Body of pancreas (tissue), 4 donors: Measurements from ENCODE around the gene ZGPAT. TPM values are rescaled to one million over a fixed set of nuclear protein-coding genes. Genes with fewer than 3 reads are reported as not detected.

ENCODE experiments used
- ATAC-seq: fragments of 150-250 bp; one replicate; pipeline ENCODE4 v1.9.1; 2016
- DNase-seq, 4 donors: peaks; one replicate each; pipeline ENCODE4 v3.0.0-alpha.2; 2019
- H3K27ac ChIP-seq, 4 donors: fragments of 200-600 bp; sonication (generic); 1 replicate in 3 of 4; 2 replicates in 1 of 4; pipeline versions ENCODE4 v1.5.1 to v1.6.1; 2016 to 2019; ENCODE audit warnings: mild to moderate bottlenecking in 1 of 4, mixed read lengths in 1 of 4, moderate library complexity in 1 of 4
- H3K27me3 ChIP-seq, 2 donors: fragments of 200-600 bp; sonication (generic); one replicate each; pipeline ENCODE4 v1.6.0; 2016; ENCODE audit warnings: mild to moderate bottlenecking in 1 of 2
- H3K36me3 ChIP-seq, 2 donors: fragments of 200-600 bp; sonication (generic); replicated peaks in 1 of 2; 2 replicates each; pipeline ENCODE4 v1.5.1; 2016; ENCODE audit warnings: low read depth in 2 of 2; ENCODE audit not compliant: insufficient read depth in 1 of 2
- H3K4me1 ChIP-seq: fragments of 200-600 bp; sonication (generic); one replicate; pipeline ENCODE4 v1.6.0; 2016
- H3K4me3 ChIP-seq, 2 donors: fragments of 200-600 bp; sonication (generic); 1 replicate in 1 of 2; 2 replicates in 1 of 2; pipeline ENCODE4 v1.5.1; 2016 to 2019
- H3K9me3 ChIP-seq, 3 donors: fragments of 200-600 bp; sonication (generic); 1 replicate in 2 of 3; 2 replicates in 1 of 3; pipeline ENCODE4 v1.5.1; 2016
- CTCF ChIP-seq, 7 experiments: fragments of 450-650 bp in 4 of 7; fragments of 200-600 bp in 3 of 7; sonication (generic) in 3 of 7; IDR thresholded peaks; one replicate each; pipeline ENCODE4 v1.5.1; 2016 to 2019; ENCODE audit warnings: antibody characterized with exemption in 7 of 7
- POLR2A ChIP-seq, 3 donors: fragments of 450-650 bp; IDR thresholded peaks; one replicate each; pipeline ENCODE4 v1.6.1; 2016; ENCODE audit warnings: antibody characterized with exemption in 3 of 3, mild to moderate bottlenecking in 2 of 3
- WGBS, 2 donors: methylation state at CpG; one replicate each; pipeline ENCODE4 v1.1.5; 2017; 5-methylcytosine and 5-hydroxymethylcytosine counted together
- intact Hi-C: fragments of 100-400 bp; cut with DNase I; formaldehyde crosslinking; loops from one replicate; pipeline ENCODE4 v1.15.1; 2023
- small RNA-seq: library from RNA; depleted of rRNA; stranded (forward); fragments of <200 nt; gene quantifications from one replicate; pipeline ENCODE3, GENCODE V24; 2016
- total RNA-seq, 2 donors: library from RNA; depleted of rRNA; stranded (reverse); fragments of >200 nt; gene quantifications; one replicate each; pipeline ENCODE4 v1.1.0, GENCODE V29; 2016

Gene ZGPAT
- total RNA-seq, 2 donors from 2014 or later = 16.6 to 53.1 TPM

- TF ChIP-seq CTCF (IDR thresholded peaks at IDR 0.05) = no peak
- TF ChIP-seq POLR2A (IDR thresholded peaks at IDR 0.05) = no peak
- no peaks in the 10 kb centered on the region for H3K9me3 ChIP-seq
- WGBS, 2 donors = 90 to 100% methylated on average over 2 to 12 of the region's 12 CpGs
- ATAC-seq = no peak
- H3K27me3 ChIP-seq = no peaks in the 10 kb centered on the region
- H3K36me3 ChIP-seq = no peaks in the 10 kb centered on the region
- H3K4me3 ChIP-seq = no peak overlapping the region
- H3K4me1 ChIP-seq = no peaks in the 10 kb centered on the region
- intact Hi-C loops = no loop called here
- DNase-seq = no peak
- H3K27ac ChIP-seq = no peak overlapping the region
Observed at GRCh38 chr20:63782521-63782971, 74.7 kb downstream of the ZGPAT start.

- H3K4me1 ChIP-seq = no peaks in the 10 kb centered on the region
- no peak for TF ChIP-seq POLR2A (IDR thresholded peaks at IDR 0.05)
- TF ChIP-seq CTCF (IDR thresholded peaks at IDR 0.05) = no peak
- H3K9me3 ChIP-seq = no peaks in the 10 kb centered on the region
- no peak overlapping the region for H3K4me3 ChIP-seq
- WGBS, 2 donors = 70 to 77% methylated on average over 8 to 14 of the region's 16 CpGs
- no peak overlapping the region for H3K27ac ChIP-seq
- H3K27me3 ChIP-seq = no peaks in the 10 kb centered on the region
- intact Hi-C loops = no loop called here
- H3K36me3 ChIP-seq = no peaks in the 10 kb centered on the region
- ATAC-seq = no peak
- DNase-seq = no peak
Observed at GRCh38 chr20:63783970-63784369, 76.1 kb downstream of the ZGPAT start.

DNA sequence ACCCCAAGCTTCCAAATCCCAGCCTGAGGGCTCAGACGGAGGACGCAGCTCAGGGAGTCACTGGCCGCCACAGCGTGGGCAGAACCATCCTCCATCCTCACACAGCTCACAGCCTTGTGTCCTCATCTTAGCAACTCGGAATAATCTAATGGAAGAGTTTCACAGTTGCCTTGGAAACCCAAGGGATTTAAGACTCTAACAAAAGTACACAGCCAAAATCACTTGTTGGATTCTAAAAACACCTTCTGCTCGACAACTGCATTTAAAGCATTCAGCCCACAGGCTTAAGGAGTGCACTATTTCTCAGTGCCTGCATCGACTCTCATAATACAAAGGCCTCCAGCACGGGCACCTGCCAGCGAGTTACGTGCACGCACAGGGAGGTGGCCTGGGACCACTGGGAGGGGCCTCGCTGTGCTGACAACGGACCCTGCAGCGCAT lies 77.9 kb downstream of the ZGPAT start:
- TF ChIP-seq CTCF (IDR thresholded peaks at IDR 0.05) (no peak), POLR2A (IDR thresholded peaks at IDR 0.05) (no peak)
- no peaks in the 10 kb centered on the region for H3K4me1 ChIP-seq
- WGBS, 2 donors = 48 to 62% methylated on average over 9 to 14 of the region's 14 CpGs
- ATAC-seq (no peak), DNase-seq (no peak)
- H3K27me3 ChIP-seq = no peaks in the 10 kb centered on the region
- H3K36me3 ChIP-seq = peaks cover 0 to 3% of the 10 kb centered on the region in 2 donors
- intact Hi-C loops = no loop called here
- H3K27ac ChIP-seq = no peak overlapping the region
- H3K4me3 ChIP-seq = no peak overlapping the region
- no peaks in the 10 kb centered on the region for H3K9me3 ChIP-seq

Small RNA genes lying within 50 kb of the gene (small RNA-seq; reads per million reads assigned to genes)
- gene LIME1 (not detected), gene TNFRSF6B (not detected)

Other genes starting within 250 kb of the ZGPAT start
- gene KCNQ2, start 235.4 kb upstream of the ZGPAT start, total RNA-seq = 1 to 10 TPM; 1.8 to 3.0 TPM
- 10 to 100 TPM; 21.0 to 23.1 TPM for gene EEF1A2, start 209.0 kb upstream of the ZGPAT start, total RNA-seq
- gene PPDPF, start 187.3 kb upstream of the ZGPAT start, total RNA-seq = 100 to 1,000 TPM in 1 of 2 donors, 10 to 100 TPM in 1; 69.9 to 106 TPM
- 1 to 10 TPM; 3.0 to 5.4 TPM for gene PTK6, start 170.7 kb upstream of the ZGPAT start, total RNA-seq
- not detected for gene SRMS, start 160.3 kb upstream of the ZGPAT start, total RNA-seq
- 1 to 10 TPM in 1 of 2 donors, under 1 TPM in 1; 0.66 to 2.9 TPM for gene FNDC11, start 153.9 kb upstream of the ZGPAT start, total RNA-seq
- 10 to 100 TPM; 20.8 to 33.3 TPM for gene HELZ2, start 133.8 kb upstream of the ZGPAT start, total RNA-seq
- gene GMEB2, start 80.9 kb upstream of the ZGPAT start, total RNA-seq = 1 to 10 TPM; 8.9 to 9.9 TPM
- 1 to 10 TPM; 5.6 to 7.8 TPM for gene STMN3, start 54.6 kb upstream of the ZGPAT start, total RNA-seq
- 10 to 100 TPM in 1 of 2 donors, 1 to 10 TPM in 1; 7.3 to 50.4 TPM for gene RTEL1, start 49.7 kb upstream of the ZGPAT start, total RNA-seq
- 10 to 100 TPM in 1 of 2 donors, 1 to 10 TPM in 1; 9.9 to 13.8 TPM for gene TNFRSF6B, start 11.4 kb upstream of the ZGPAT start, total RNA-seq
- 10 to 100 TPM; 22.6 to 23.4 TPM for gene ARFRP1, start 63 bp upstream of the ZGPAT start, total RNA-seq
- 10 to 100 TPM in 1 of 2 donors, 1 to 10 TPM in 1; 4.9 to 14.0 TPM for gene LIME1, start 28.6 kb downstream of the ZGPAT start, total RNA-seq
- 10 to 100 TPM; 30.9 to 69.5 TPM for gene SLC2A4RG, start 31.7 kb downstream of the ZGPAT start, total RNA-seq
- gene ZBTB46, start 123.2 kb downstream of the ZGPAT start, total RNA-seq = 1 to 10 TPM; 4.3 to 5.4 TPM
- not detected for gene ABHD16B, start 153.5 kb downstream of the ZGPAT start, total RNA-seq
- gene TPD52L2, start 157.2 kb downstream of the ZGPAT start, total RNA-seq = 10 to 100 TPM; 31.4 to 47.1 TPM
- gene DNAJC5, start 187.1 kb downstream of the ZGPAT start, total RNA-seq = 10 to 100 TPM; 32.9 to 44.2 TPM
- gene UCKL1, start 248.4 kb downstream of the ZGPAT start, total RNA-seq = 10 to 100 TPM; 21.0 to 26.0 TPM